HPDE6-E6E7 (cell line): ENCODE measurements around the gene GOLGA8F.
"Not testable (repeated sequence)": the region's sequence is repeated elsewhere in the genome, so short reads cannot be mapped to it uniquely, and the experiment has no call there.

ENCODE experiments used
- DNase-seq: peaks from one replicate; pipeline ENCODE4 v3.0.0; 2011; ENCODE audit warnings: missing footprints; ENCODE audit errors: extremely low spot score

GOLGA8F gene, protein sequence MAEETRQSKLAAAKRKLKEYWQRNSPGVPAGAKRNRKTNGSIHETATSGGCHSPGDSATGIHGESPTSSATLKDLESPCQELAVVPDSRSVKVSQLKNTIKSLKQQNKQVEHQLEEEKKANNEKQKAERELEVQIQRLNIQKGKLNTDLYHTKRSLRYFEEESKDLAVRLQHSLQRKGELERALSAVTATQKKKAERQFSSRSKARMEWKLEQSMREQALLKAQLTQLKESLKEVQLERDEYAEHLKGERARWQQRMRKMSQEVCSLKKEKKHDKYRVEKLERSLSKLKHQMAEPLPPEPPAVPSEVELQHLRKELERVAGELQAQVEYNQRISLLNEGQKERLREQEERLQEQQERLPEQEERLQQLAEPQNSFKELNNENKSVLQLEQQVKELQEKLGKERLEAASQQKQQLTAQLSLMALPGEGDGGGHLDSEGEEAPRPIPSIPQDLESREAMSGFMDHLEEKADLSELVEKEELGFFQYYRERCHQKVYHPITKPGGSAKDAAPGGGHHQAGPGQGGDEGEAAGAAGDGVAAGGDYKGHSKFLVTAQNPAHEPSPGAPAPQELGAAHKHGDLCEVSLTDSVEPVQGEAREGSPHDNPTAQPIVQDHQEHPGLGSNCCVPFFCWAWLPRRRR

DNA sequence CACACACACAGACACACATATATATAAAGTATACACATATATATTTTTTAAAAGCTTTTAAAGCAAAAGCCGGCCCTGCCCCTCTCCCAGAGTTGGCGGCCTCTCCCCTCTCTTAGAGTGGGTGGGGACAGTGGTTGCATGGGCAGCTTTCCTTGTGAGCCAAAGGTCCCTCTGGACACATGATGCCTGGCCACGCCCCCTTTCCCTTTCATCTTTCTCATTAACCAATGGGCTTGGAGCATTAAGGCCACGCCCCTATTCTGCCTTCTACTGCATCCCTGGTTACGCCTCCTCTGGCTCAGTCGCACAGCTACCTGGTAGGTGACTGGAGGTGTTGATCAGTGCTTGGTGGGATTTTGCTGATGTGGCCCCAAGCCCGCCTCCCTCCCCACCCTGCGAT, at the start of gene GOLGA8F:
GOLGA8F (plus strand) TSS at position 301 of the 400 bp plus-strand sequence; CDS start at position 399, 98 bp downstream.
- DNase-seq, result not testable (repeated sequence)

DNA sequence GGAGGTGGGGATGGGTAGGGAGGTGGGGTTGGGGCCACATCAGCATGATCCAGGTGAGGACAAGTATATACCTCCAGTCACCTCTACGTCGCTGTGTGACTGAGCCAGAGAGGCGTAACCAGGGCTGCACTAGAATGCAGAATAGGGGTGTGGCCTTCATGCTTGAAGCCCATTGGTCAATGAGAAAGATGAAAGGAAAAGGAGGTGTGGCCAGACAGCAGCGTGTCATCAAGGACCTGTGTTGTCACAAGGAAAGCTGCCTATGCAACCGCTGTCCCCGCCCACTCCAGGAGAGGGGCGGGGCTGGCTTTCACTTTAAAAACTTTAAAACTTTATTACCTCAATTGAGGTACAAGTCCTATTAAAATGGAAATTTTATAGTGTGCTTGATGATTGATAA, 20.5 kb upstream of the GOLGA8F start, which contains the start of gene GOLGA6L24:
GOLGA6L24 (minus strand) TSS at position 101 of the 400 bp plus-strand sequence; CDS start at position 40, 61 bp downstream.
- not testable (repeated sequence) for DNase-seq

DNA sequence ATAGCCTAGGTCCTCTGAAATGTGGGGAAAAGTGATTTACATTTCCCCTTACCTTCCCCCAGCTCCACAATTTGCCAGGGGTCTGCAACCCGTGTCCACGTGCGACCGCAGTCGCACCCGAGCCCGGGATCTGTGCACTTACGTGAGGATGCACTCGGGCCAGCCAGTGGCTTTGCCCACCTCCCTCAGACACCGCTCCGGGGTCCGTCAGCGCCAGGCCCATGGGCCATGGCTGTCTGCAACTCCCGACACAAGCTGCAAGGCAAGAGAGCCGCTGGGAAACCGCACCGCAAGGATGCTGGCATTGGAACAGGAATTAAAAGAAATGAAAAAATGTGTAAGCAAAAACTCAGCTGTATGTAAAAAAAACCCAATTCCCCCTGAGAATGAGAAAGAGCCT, 13.0 kb upstream of the GOLGA8F start:
- not testable (repeated sequence) for DNase-seq

DNA sequence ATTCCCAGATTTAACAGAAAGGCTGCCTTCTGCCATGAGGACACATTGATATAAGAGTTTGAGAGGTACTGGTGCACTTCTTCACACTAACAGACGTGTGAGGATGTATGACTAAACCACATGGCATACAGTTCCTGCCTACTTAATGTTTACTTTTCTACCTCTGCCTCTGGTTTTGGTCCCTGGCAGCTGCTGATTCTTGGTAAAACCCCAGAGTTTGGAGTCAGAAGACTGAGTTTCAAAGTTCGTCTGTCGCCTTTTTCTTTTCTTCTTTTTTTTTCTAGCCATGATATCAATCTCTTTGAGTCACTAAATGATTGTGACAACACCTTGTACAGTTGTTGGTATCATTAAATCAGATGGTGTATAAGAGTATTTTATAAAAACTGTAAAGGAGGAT, 1.6 kb downstream of the GOLGA8F start:
- not testable (repeated sequence) for DNase-seq

DNA sequence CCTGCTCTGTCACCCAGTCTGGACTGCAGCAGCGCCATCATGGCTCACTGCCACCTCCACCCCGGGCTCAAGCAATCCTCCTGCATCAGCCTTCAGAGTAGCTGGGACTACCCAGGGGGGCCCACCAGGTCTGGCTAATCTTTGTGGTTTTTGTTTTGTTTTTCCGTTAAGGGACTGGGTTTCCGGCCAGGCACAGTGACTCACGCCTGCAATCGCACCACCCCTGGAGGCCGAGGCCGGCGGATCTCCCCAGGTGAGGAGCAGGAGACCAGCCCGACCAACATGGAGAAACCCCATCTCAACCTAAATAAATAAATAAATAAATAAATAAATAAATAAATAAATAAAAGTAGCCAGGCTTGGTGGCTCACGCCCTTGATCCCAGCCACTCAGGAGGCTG, 17.6 kb downstream of the GOLGA8F start:
- DNase-seq, result not testable (repeated sequence)

DNA sequence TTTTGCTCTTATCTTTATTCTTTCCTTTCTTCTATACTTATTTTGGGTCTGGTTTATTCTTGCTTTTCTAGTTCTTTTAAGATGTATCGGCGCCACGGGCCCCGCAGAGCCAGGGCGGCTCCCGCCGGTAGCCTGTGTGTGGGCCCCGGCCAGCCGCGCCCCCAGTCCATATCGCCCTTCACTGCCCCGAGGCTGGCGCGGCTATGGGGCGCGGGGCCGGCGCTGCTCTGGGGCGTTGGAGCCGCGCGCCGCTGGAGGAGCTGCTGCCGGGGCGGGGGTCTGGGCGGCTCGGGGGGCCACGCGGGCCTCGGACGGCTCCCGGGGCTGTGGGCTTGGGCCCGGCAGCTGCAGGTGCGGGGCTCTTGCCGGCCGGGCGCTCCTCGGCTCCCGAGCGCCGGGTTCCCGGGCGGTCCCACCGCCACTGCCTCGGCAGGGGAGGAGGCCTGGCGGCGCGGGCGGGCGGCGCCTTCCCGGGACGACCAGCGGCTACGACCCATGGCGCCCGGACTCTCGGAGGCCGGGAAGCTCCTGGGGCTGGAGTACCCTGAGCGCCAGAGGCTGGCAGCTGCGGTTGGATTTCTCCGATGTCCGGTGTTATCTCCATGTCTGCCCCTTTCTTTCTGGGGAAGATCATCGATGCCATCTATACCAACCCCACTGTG, 24.4 kb downstream of the GOLGA8F start:
- not testable (repeated sequence) for DNase-seq

DNA sequence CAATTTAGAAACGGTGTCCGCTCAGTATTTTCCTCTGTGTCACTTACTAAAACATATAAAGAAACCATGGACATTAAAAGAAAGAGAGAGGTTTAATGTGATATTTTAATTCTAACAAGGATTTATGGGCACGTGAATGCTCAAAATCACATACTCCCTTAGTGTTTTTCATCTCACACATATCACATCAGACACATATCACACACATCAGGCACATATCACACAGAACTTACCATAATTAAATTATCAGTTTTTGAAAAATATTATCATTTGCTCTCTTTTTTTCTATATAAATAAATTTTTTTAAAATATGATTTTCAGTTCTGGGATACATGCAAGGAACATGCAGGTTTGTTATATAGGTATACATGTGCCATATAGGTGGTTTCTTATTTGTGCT, 42.0 kb downstream of the GOLGA8F start:
- not testable (repeated sequence) for DNase-seq

DNA sequence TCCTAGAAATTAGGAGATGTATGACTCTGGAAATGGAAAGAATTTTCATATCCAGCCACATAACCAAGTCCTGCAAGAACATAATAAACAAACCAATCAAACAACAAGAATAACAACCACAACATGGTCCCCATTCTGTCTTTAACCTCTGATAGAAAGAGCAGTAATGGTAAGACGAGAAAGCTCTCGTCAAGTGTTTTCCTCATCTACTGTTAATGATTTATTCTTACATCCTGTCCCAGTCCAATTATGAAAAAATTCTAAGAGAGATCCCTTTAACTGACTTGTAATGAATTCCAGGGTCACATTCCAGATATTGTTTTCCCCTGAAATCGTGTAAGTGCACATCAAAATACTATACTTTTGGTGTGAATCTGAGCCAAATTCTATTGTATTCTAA, 57.1 kb downstream of the GOLGA8F start:
- DNase-seq, result not testable (repeated sequence)
